H9 (cell line): ENCODE results near the gene KRT80. TPM values are rescaled to one million over a fixed set of nuclear protein-coding genes. Genes with fewer than 3 reads are reported as not detected.

Source experiments
- DNase-seq: peaks from one replicate; pipeline ENCODE4 v3.0.0-alpha.2; 2017
- H2AFZ ChIP-seq: one replicate; pipeline ENCODE4 v1.6.1; 2013; ENCODE audit warnings: mild to moderate bottlenecking, low read length, control low read depth, moderate library complexity
- H2AK5ac ChIP-seq: 2 replicates; pipeline ENCODE4 v1.6.1; 2013; ENCODE audit warnings: low read length, control low read depth, mixed read lengths; ENCODE audit not compliant: insufficient read length
- H2BK120ac ChIP-seq: one replicate; pipeline ENCODE4 v1.6.1; 2013; ENCODE audit warnings: low read depth, mild to moderate bottlenecking, low read length, control low read depth, inconsistent platforms; ENCODE audit not compliant: poor library complexity, severe bottlenecking
- H2BK12ac ChIP-seq: 2 replicates; pipeline ENCODE4 v1.6.1; 2013; ENCODE audit warnings: low read length, control low read depth, mixed read lengths, low read depth; ENCODE audit not compliant: insufficient read length
- H2BK15ac ChIP-seq: 2 replicates; pipeline ENCODE4 v1.6.1; 2013; ENCODE audit warnings: low read depth, low read length, control low read depth
- H2BK20ac ChIP-seq: one replicate; pipeline ENCODE4 v1.6.1; 2013; ENCODE audit warnings: low read depth, mild to moderate bottlenecking, low read length, control low read depth, inconsistent platforms; ENCODE audit not compliant: poor library complexity, severe bottlenecking
- H2BK5ac ChIP-seq: 2 replicates; pipeline ENCODE4 v1.6.1; 2013; ENCODE audit warnings: low read length, control low read depth, mixed read lengths; ENCODE audit not compliant: insufficient read length
- H3K14ac ChIP-seq: 2 replicates; pipeline ENCODE4 v1.6.1; 2013; ENCODE audit warnings: low read length, control low read depth; ENCODE audit not compliant: insufficient read depth
- H3K18ac ChIP-seq: 2 replicates; pipeline ENCODE4 v1.6.1; 2013; ENCODE audit warnings: low read depth, mild to moderate bottlenecking, mixed read lengths, low read length, control low read depth; ENCODE audit not compliant: insufficient read length
- H3K23ac ChIP-seq: 2 replicates; pipeline ENCODE4 v1.6.1; 2013; ENCODE audit warnings: low read length, control low read depth, mixed read lengths, low read depth; ENCODE audit not compliant: insufficient read length
- H3K23me2 ChIP-seq: 2 replicates; pipeline ENCODE4 v1.6.1; 2013; ENCODE audit warnings: low read depth, mild to moderate bottlenecking, mixed read lengths, low read length, control low read depth; ENCODE audit not compliant: insufficient read length, poor library complexity, severe bottlenecking
- H3K27ac ChIP-seq: 2 replicates; pipeline ENCODE4 v1.5.1; 2013; ENCODE audit warnings: low read length, control low read depth, mixed read lengths, low read depth; ENCODE audit not compliant: insufficient read length
- H3K27me3 ChIP-seq: 2 replicates; pipeline ENCODE4 v1.6.1; 2013; ENCODE audit warnings: low read length, control low read depth, inconsistent platforms; ENCODE audit not compliant: insufficient read depth
- H3K4ac ChIP-seq: 2 replicates; pipeline ENCODE4 v1.6.1; 2013; ENCODE audit warnings: low read depth, mild to moderate bottlenecking, control low read depth, inconsistent platforms, low read length, moderate library complexity
- H3K4me1 ChIP-seq: 2 replicates; pipeline ENCODE4 v1.6.1; 2013; ENCODE audit warnings: low read length, control low read depth, inconsistent platforms; ENCODE audit not compliant: insufficient read depth
- H3K4me2 ChIP-seq: 2 replicates; pipeline ENCODE4 v1.6.1; 2013; ENCODE audit warnings: low read length, control low read depth, mixed read lengths; ENCODE audit not compliant: insufficient read length, insufficient read depth
- H3K56ac ChIP-seq: 2 replicates; pipeline ENCODE4 v1.6.1; 2013; ENCODE audit warnings: low read depth, mild to moderate bottlenecking, mixed read lengths, low read length, control low read depth; ENCODE audit not compliant: insufficient read length
- H3K79me1 ChIP-seq: 2 replicates; pipeline ENCODE4 v1.6.1; 2013; ENCODE audit warnings: low read depth, mild to moderate bottlenecking, moderate library complexity, low read length, control low read depth, inconsistent platforms; ENCODE audit not compliant: insufficient read depth, poor library complexity, severe bottlenecking
- H3K79me2 ChIP-seq: 2 replicates; pipeline ENCODE4 v1.6.1; 2013; ENCODE audit warnings: low read length, control low read depth, inconsistent platforms; ENCODE audit not compliant: insufficient read depth
- H3K9ac ChIP-seq: 2 replicates; pipeline ENCODE4 v1.6.1; 2013; ENCODE audit warnings: low read length, control low read depth, mixed read lengths; ENCODE audit not compliant: insufficient read length; ENCODE audit errors: extremely low read depth
- H3K9me3 ChIP-seq: one replicate; pipeline ENCODE4 v1.6.1; 2013; ENCODE audit warnings: low read depth, low read length, inconsistent platforms; ENCODE audit not compliant: control insufficient read depth
- H3T11ph ChIP-seq: one replicate; pipeline ENCODE4 v1.6.1; 2013; ENCODE audit warnings: mild to moderate bottlenecking, low read length, control low read depth, inconsistent platforms
- H4K20me1 ChIP-seq: one replicate; pipeline ENCODE4 v1.6.1; 2013; ENCODE audit not compliant: control insufficient read depth, insufficient read length, insufficient read depth
- H4K5ac ChIP-seq: 2 replicates; pipeline ENCODE4 v1.6.1; 2013; ENCODE audit warnings: low read depth, mild to moderate bottlenecking, mixed read lengths, low read length, control low read depth; ENCODE audit not compliant: insufficient read length
- H4K8ac ChIP-seq: replicated peaks from 2 replicates; pipeline ENCODE4 v1.6.1; 2013; ENCODE audit warnings: low read length, control low read depth, mixed read lengths, low read depth; ENCODE audit not compliant: insufficient read length
- H4K91ac ChIP-seq: 2 replicates; pipeline ENCODE4 v1.6.1; 2013; ENCODE audit warnings: low read depth, mild to moderate bottlenecking, moderate library complexity, mixed read lengths, low read length, control low read depth; ENCODE audit not compliant: insufficient read length
- H3K27ac Mint-ChIP-seq, 3 experiments: 2 replicates in 2 of 3; 3 replicates in 1 of 3; pipeline ENCODE4 v1.8.0; 2020 to 2021; ENCODE audit warnings: mixed read lengths in 3 of 3, mild to moderate bottlenecking in 1 of 3, moderate library complexity in 1 of 3
- H3K27me3 Mint-ChIP-seq: 2 replicates; pipeline ENCODE4 v1.8.0; 2021; ENCODE audit warnings: low read depth, mild to moderate bottlenecking, moderate library complexity, mixed read lengths
- H3K36me3 Mint-ChIP-seq, 3 experiments: 2 replicates in 2 of 3; 3 replicates in 1 of 3; pipeline ENCODE4 v1.8.0; 2020 to 2021; ENCODE audit warnings: low read depth in 3 of 3, mixed read lengths in 3 of 3; ENCODE audit not compliant: insufficient read depth in 1 of 3
- H3K4me1 Mint-ChIP-seq, 2 experiments: 2 replicates each; pipeline ENCODE4 v1.8.0; 2020; ENCODE audit warnings: mixed read lengths in 2 of 2
- H3K4me3 Mint-ChIP-seq, 2 experiments: 2 replicates in 1 of 2; 3 replicates in 1 of 2; pipeline ENCODE4 v1.8.0; 2020 to 2021; ENCODE audit warnings: mild to moderate bottlenecking in 2 of 2, mixed read lengths in 2 of 2, moderate library complexity in 1 of 2
- H3K9me3 Mint-ChIP-seq, 2 experiments: 2 replicates in 1 of 2; 3 replicates in 1 of 2; pipeline ENCODE4 v1.8.0; 2020; ENCODE audit warnings: mild to moderate bottlenecking in 2 of 2, mixed read lengths in 2 of 2, moderate library complexity in 1 of 2
- CTCF ChIP-seq: fragments of 200-600 bp; sonication (generic); conservative IDR thresholded peaks from 3 replicates; pipeline ENCODE4 v1.8.0; 2021; ENCODE audit warnings: antibody characterized with exemption, mild to moderate bottlenecking
- WGBS: extraction: QIAGEN DNeasy Blood & Tissue Kit; methylation state at CpG from one replicate; pipeline ENCODE4 v1.1.7; 2013; ENCODE audit warnings: missing lambda C conversion rate, low lambda C conversion rate, mixed read lengths; ENCODE audit not compliant: insufficient read length; ENCODE audit errors: extremely low coverage; 5-methylcytosine and 5-hydroxymethylcytosine counted together
- total RNA-seq: library from RNA; stranded (reverse); gene quantifications from 2 replicates; pipeline ENCODE4 v1.2.1, GENCODE V29; 2021

Gene KRT80
- total RNA-seq, 1 experiment from 2014 or later, result not detected

DNA sequence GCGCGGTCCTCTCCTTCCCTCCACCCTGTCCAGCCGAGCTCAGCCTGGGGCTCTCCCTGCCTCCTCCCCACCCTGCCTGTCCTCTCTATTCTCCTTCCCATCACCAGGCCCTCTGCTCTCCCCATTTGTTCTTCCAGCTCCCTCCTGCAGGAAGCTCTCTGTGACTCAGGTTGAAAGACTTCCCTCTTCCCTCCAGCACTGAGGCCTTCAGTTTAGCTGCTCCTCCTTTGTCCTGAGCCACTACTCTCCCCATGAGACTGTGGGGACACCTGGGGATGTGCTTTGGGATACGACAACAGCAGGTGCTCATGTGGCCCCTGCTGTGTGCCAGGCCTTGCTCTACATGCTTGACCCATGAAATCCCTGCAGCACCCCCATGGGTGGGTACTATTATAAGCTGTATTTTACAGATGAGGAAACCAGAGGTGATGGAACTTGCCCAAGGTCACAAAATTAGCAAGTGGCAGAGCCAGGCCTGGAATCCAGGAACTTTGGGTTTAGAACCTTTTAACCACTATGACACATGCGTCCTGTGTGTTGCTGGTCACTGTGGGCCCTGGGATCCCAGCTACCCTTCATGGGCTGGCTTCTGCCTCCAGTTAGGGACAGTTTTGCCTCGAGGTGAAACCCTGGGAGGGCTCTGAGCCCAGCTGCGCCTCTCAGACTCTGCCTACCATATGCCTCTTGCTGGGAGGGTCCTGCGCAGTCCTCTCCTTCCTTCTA lies 5.5 kb downstream of the KRT80 start:
- no peak overlapping the region for H3K4me2 ChIP-seq
- H3K56ac ChIP-seq, result no peak overlapping the region
- peak overlapping the region in 2 of 3 experiments; percentile 10 to 87; a peak in 4 of 7 replicates for H3K27ac Mint-ChIP-seq
- no CpG with 5 or more reads among the region's 8 CpGs for WGBS
- no peak overlapping the region for H3K4ac ChIP-seq
- no peak overlapping the region for H2BK12ac ChIP-seq
- no peak overlapping the region for H4K91ac ChIP-seq
- H2AFZ ChIP-seq, result no peak overlapping the region
- no peaks in the 10 kb centered on the region for H3K79me2 ChIP-seq
- no peaks in the 10 kb centered on the region; a peak in 1 of 5 replicates for H3K9me3 Mint-ChIP-seq
- no peak overlapping the region for H3K27ac ChIP-seq
- no peaks in the 10 kb centered on the region for H3K27me3 ChIP-seq
- H3K18ac ChIP-seq, result no peak overlapping the region
- no peak overlapping the region for H3K23ac ChIP-seq
- H2BK120ac ChIP-seq, result no peak overlapping the region
- H4K8ac ChIP-seq, result no peak overlapping the region
- no peaks in the 10 kb centered on the region for H4K20me1 ChIP-seq
- H3K9me3 ChIP-seq, result no peaks in the 10 kb centered on the region
- H3K27me3 Mint-ChIP-seq, result peaks cover 9% of the 10 kb centered on the region
- H3K4me1 ChIP-seq, result peaks cover 2% of the 10 kb centered on the region; the same call in 1 of the 2 replicates
- H4K5ac ChIP-seq, result no peak overlapping the region
- no peak overlapping the region for H2BK5ac ChIP-seq
- no peak overlapping the region for H2AK5ac ChIP-seq
- no peaks in the 10 kb centered on the region for H3K23me2 ChIP-seq
- no peak overlapping the region for H2BK15ac ChIP-seq
- H3K14ac ChIP-seq, result no peak overlapping the region; the same call in 1 of the 2 replicates
- H3T11ph ChIP-seq, result no peak overlapping the region
- H3K9ac ChIP-seq, result no peak overlapping the region
- H3K36me3 Mint-ChIP-seq, result no peaks in the 10 kb centered on the region
- TF ChIP-seq CTCF, result no peak
- no peak overlapping the region for H2BK20ac ChIP-seq
- no peak overlapping the region for H3K4me3 Mint-ChIP-seq
- peaks cover 34 to 59% of the 10 kb centered on the region in 2 experiments for H3K4me1 Mint-ChIP-seq
- peak; percentile 65 for DNase-seq
- H3K79me1 ChIP-seq, result no peaks in the 10 kb centered on the region
